Lung microvascular endothelial cell (primary cell): ENCODE measurements around the gene DCC. TPM values are rescaled to one million over a fixed set of nuclear protein-coding genes. Genes with fewer than 3 reads are reported as not detected.

Experiments used
- DNase-seq, 2 donors: peaks; one replicate each; pipeline versions ENCODE4 v3.0.0 to v3.0.0-alpha.2; 2010; ENCODE audit warnings: low read depth in 2 of 2
- total RNA-seq: library from RNA; depleted of rRNA; stranded (reverse); fragments of >200 nt; gene quantifications from 2 replicates; pipeline ENCODE4 v1.2.1, GENCODE V29; 2014

DCC gene
- total RNA-seq, 1 donor from 2014 or later, result not detected

GRCh38 chr18:52489396-52490306, 149.7 kb downstream of the DCC start:
- no peak for DNase-seq

- DNase-seq, result no peak
These were observed 156.4 kb downstream of the DCC start for GRCh38 chr18:52496426-52496825.

GRCh38 chr18:52499016-52499415, 159.0 kb downstream of the DCC start:
- DNase-seq, result no peak

GRCh38 chr18:52499644-52500043, 159.6 kb downstream of the DCC start:
- no peak for DNase-seq

GRCh38 chr18:52504589-52504988, 164.6 kb downstream of the DCC start:
- DNase-seq, result no peak

GRCh38 chr18:52510139-52510538, 170.1 kb downstream of the DCC start:
- no peak for DNase-seq

GRCh38 chr18:52518086-52518485, 178.1 kb downstream of the DCC start:
- no peak for DNase-seq

- no peak for DNase-seq
These were observed 179.0 kb downstream of the DCC start for GRCh38 chr18:52519021-52519420.

GRCh38 chr18:52523566-52523965, 183.6 kb downstream of the DCC start:
- DNase-seq, result no peak

GRCh38 chr18:52531836-52532235, 191.8 kb downstream of the DCC start:
- DNase-seq, result no peak

- DNase-seq, result no peak
These were observed 196.0 kb downstream of the DCC start for GRCh38 chr18:52536039-52536438.

GRCh38 chr18:52537261-52537660, 197.3 kb downstream of the DCC start:
- DNase-seq, result no peak

- no peak for DNase-seq
These were observed 201.1 kb downstream of the DCC start for GRCh38 chr18:52541056-52541455.

- no peak for DNase-seq
These were observed 204.1 kb downstream of the DCC start for GRCh38 chr18:52544086-52544485.

GRCh38 chr18:52546686-52547346, 206.8 kb downstream of the DCC start:
- DNase-seq, result no peak

- no peak for DNase-seq
These were observed 213.4 kb downstream of the DCC start for GRCh38 chr18:52553441-52553840.

- DNase-seq, result no peak
These were observed 214.2 kb downstream of the DCC start for GRCh38 chr18:52554180-52554579.

- DNase-seq, result no peak
These were observed 227.4 kb downstream of the DCC start for GRCh38 chr18:52567360-52567759.

GRCh38 chr18:52569492-52569891, 229.5 kb downstream of the DCC start:
- DNase-seq, result no peak

GRCh38 chr18:52570975-52571374, 231.0 kb downstream of the DCC start:
- no peak for DNase-seq

GRCh38 chr18:52572036-52573000, 232.3 kb downstream of the DCC start:
- DNase-seq, result no peak

GRCh38 chr18:52577795-52578194, 237.8 kb downstream of the DCC start:
- DNase-seq, result no peak
